H9 (cell line): ENCODE results near the gene WDR33. TPM values are rescaled to one million over a fixed set of nuclear protein-coding genes. Genes with fewer than 3 reads are reported as not detected.

Experiments
- DNase-seq: peaks from one replicate; pipeline ENCODE4 v3.0.0-alpha.2; 2017
- H2AFZ ChIP-seq: one replicate; pipeline ENCODE4 v1.6.1; 2013; ENCODE audit warnings: mild to moderate bottlenecking, low read length, control low read depth, moderate library complexity
- H2AK5ac ChIP-seq: 2 replicates; pipeline ENCODE4 v1.6.1; 2013; ENCODE audit warnings: low read length, control low read depth, mixed read lengths; ENCODE audit not compliant: insufficient read length
- H2BK120ac ChIP-seq: one replicate; pipeline ENCODE4 v1.6.1; 2013; ENCODE audit warnings: low read depth, mild to moderate bottlenecking, low read length, control low read depth, inconsistent platforms; ENCODE audit not compliant: poor library complexity, severe bottlenecking
- H2BK12ac ChIP-seq: 2 replicates; pipeline ENCODE4 v1.6.1; 2013; ENCODE audit warnings: low read length, control low read depth, mixed read lengths, low read depth; ENCODE audit not compliant: insufficient read length
- H2BK15ac ChIP-seq: 2 replicates; pipeline ENCODE4 v1.6.1; 2013; ENCODE audit warnings: low read depth, low read length, control low read depth
- H2BK20ac ChIP-seq: one replicate; pipeline ENCODE4 v1.6.1; 2013; ENCODE audit warnings: low read depth, mild to moderate bottlenecking, low read length, control low read depth, inconsistent platforms; ENCODE audit not compliant: poor library complexity, severe bottlenecking
- H2BK5ac ChIP-seq: 2 replicates; pipeline ENCODE4 v1.6.1; 2013; ENCODE audit warnings: low read length, control low read depth, mixed read lengths; ENCODE audit not compliant: insufficient read length
- H3K14ac ChIP-seq: 2 replicates; pipeline ENCODE4 v1.6.1; 2013; ENCODE audit warnings: low read length, control low read depth; ENCODE audit not compliant: insufficient read depth
- H3K18ac ChIP-seq: 2 replicates; pipeline ENCODE4 v1.6.1; 2013; ENCODE audit warnings: low read depth, mild to moderate bottlenecking, mixed read lengths, low read length, control low read depth; ENCODE audit not compliant: insufficient read length
- H3K23ac ChIP-seq: 2 replicates; pipeline ENCODE4 v1.6.1; 2013; ENCODE audit warnings: low read length, control low read depth, mixed read lengths, low read depth; ENCODE audit not compliant: insufficient read length
- H3K23me2 ChIP-seq: 2 replicates; pipeline ENCODE4 v1.6.1; 2013; ENCODE audit warnings: low read depth, mild to moderate bottlenecking, mixed read lengths, low read length, control low read depth; ENCODE audit not compliant: insufficient read length, poor library complexity, severe bottlenecking
- H3K27ac ChIP-seq: 2 replicates; pipeline ENCODE4 v1.5.1; 2013; ENCODE audit warnings: low read length, control low read depth, mixed read lengths, low read depth; ENCODE audit not compliant: insufficient read length
- H3K27me3 ChIP-seq: 2 replicates; pipeline ENCODE4 v1.6.1; 2013; ENCODE audit warnings: low read length, control low read depth, inconsistent platforms; ENCODE audit not compliant: insufficient read depth
- H3K4ac ChIP-seq: 2 replicates; pipeline ENCODE4 v1.6.1; 2013; ENCODE audit warnings: low read depth, mild to moderate bottlenecking, control low read depth, inconsistent platforms, low read length, moderate library complexity
- H3K4me1 ChIP-seq: 2 replicates; pipeline ENCODE4 v1.6.1; 2013; ENCODE audit warnings: low read length, control low read depth, inconsistent platforms; ENCODE audit not compliant: insufficient read depth
- H3K4me2 ChIP-seq: 2 replicates; pipeline ENCODE4 v1.6.1; 2013; ENCODE audit warnings: low read length, control low read depth, mixed read lengths; ENCODE audit not compliant: insufficient read length, insufficient read depth
- H3K56ac ChIP-seq: 2 replicates; pipeline ENCODE4 v1.6.1; 2013; ENCODE audit warnings: low read depth, mild to moderate bottlenecking, mixed read lengths, low read length, control low read depth; ENCODE audit not compliant: insufficient read length
- H3K79me1 ChIP-seq: 2 replicates; pipeline ENCODE4 v1.6.1; 2013; ENCODE audit warnings: low read depth, mild to moderate bottlenecking, moderate library complexity, low read length, control low read depth, inconsistent platforms; ENCODE audit not compliant: insufficient read depth, poor library complexity, severe bottlenecking
- H3K79me2 ChIP-seq: 2 replicates; pipeline ENCODE4 v1.6.1; 2013; ENCODE audit warnings: low read length, control low read depth, inconsistent platforms; ENCODE audit not compliant: insufficient read depth
- H3K9ac ChIP-seq: 2 replicates; pipeline ENCODE4 v1.6.1; 2013; ENCODE audit warnings: low read length, control low read depth, mixed read lengths; ENCODE audit not compliant: insufficient read length; ENCODE audit errors: extremely low read depth
- H3K9me3 ChIP-seq: one replicate; pipeline ENCODE4 v1.6.1; 2013; ENCODE audit warnings: low read depth, low read length, inconsistent platforms; ENCODE audit not compliant: control insufficient read depth
- H3T11ph ChIP-seq: one replicate; pipeline ENCODE4 v1.6.1; 2013; ENCODE audit warnings: mild to moderate bottlenecking, low read length, control low read depth, inconsistent platforms
- H4K20me1 ChIP-seq: one replicate; pipeline ENCODE4 v1.6.1; 2013; ENCODE audit not compliant: control insufficient read depth, insufficient read length, insufficient read depth
- H4K5ac ChIP-seq: 2 replicates; pipeline ENCODE4 v1.6.1; 2013; ENCODE audit warnings: low read depth, mild to moderate bottlenecking, mixed read lengths, low read length, control low read depth; ENCODE audit not compliant: insufficient read length
- H4K8ac ChIP-seq: replicated peaks from 2 replicates; pipeline ENCODE4 v1.6.1; 2013; ENCODE audit warnings: low read length, control low read depth, mixed read lengths, low read depth; ENCODE audit not compliant: insufficient read length
- H4K91ac ChIP-seq: 2 replicates; pipeline ENCODE4 v1.6.1; 2013; ENCODE audit warnings: low read depth, mild to moderate bottlenecking, moderate library complexity, mixed read lengths, low read length, control low read depth; ENCODE audit not compliant: insufficient read length
- H3K27ac Mint-ChIP-seq, 3 experiments: 2 replicates in 2 of 3; 3 replicates in 1 of 3; pipeline ENCODE4 v1.8.0; 2020 to 2021; ENCODE audit warnings: mixed read lengths in 3 of 3, mild to moderate bottlenecking in 1 of 3, moderate library complexity in 1 of 3
- H3K27me3 Mint-ChIP-seq: 2 replicates; pipeline ENCODE4 v1.8.0; 2021; ENCODE audit warnings: low read depth, mild to moderate bottlenecking, moderate library complexity, mixed read lengths
- H3K36me3 Mint-ChIP-seq, 3 experiments: 2 replicates in 2 of 3; 3 replicates in 1 of 3; pipeline ENCODE4 v1.8.0; 2020 to 2021; ENCODE audit warnings: low read depth in 3 of 3, mixed read lengths in 3 of 3; ENCODE audit not compliant: insufficient read depth in 1 of 3
- H3K4me1 Mint-ChIP-seq, 2 experiments: 2 replicates each; pipeline ENCODE4 v1.8.0; 2020; ENCODE audit warnings: mixed read lengths in 2 of 2
- H3K4me3 Mint-ChIP-seq, 2 experiments: 2 replicates in 1 of 2; 3 replicates in 1 of 2; pipeline ENCODE4 v1.8.0; 2020 to 2021; ENCODE audit warnings: mild to moderate bottlenecking in 2 of 2, mixed read lengths in 2 of 2, moderate library complexity in 1 of 2
- H3K9me3 Mint-ChIP-seq, 2 experiments: 2 replicates in 1 of 2; 3 replicates in 1 of 2; pipeline ENCODE4 v1.8.0; 2020; ENCODE audit warnings: mild to moderate bottlenecking in 2 of 2, mixed read lengths in 2 of 2, moderate library complexity in 1 of 2
- CTCF ChIP-seq: fragments of 200-600 bp; sonication (generic); conservative IDR thresholded peaks from 3 replicates; pipeline ENCODE4 v1.8.0; 2021; ENCODE audit warnings: antibody characterized with exemption, mild to moderate bottlenecking
- WGBS: extraction: QIAGEN DNeasy Blood & Tissue Kit; methylation state at CpG from one replicate; pipeline ENCODE4 v1.1.7; 2013; ENCODE audit warnings: missing lambda C conversion rate, low lambda C conversion rate, mixed read lengths; ENCODE audit not compliant: insufficient read length; ENCODE audit errors: extremely low coverage; 5-methylcytosine and 5-hydroxymethylcytosine counted together
- total RNA-seq: library from RNA; stranded (reverse); gene quantifications from 2 replicates; pipeline ENCODE4 v1.2.1, GENCODE V29; 2021

WDR33 gene
- total RNA-seq, 1 experiment from 2014 or later, result 86.0 TPM

GRCh38 chr2:127784965-127785518 lies 25.9 kb downstream of the WDR33 start:
- no peak for DNase-seq
- peaks cover 12 to 21% (median 16%) of the 10 kb centered on the region in 3 experiments for H3K36me3 Mint-ChIP-seq
- Histone ChIP-seq H2BK12ac (no peak overlapping the region), H3K56ac (no peak overlapping the region), H3K4me1 (no peaks in the 10 kb centered on the region), H4K20me1 (no peaks in the 10 kb centered on the region), H3K79me2 (peaks cover 5% of the 10 kb centered on the region; the same call in 1 of the 2 replicates), H4K91ac (no peak overlapping the region), H3K4ac (no peak overlapping the region), H2AK5ac (no peak overlapping the region), H4K5ac (no peak overlapping the region), H3K23ac (no peak overlapping the region), H3K27me3 (no peaks in the 10 kb centered on the region), H3K18ac (no peak overlapping the region), H3K9ac (no peak overlapping the region), H2BK15ac (no peak overlapping the region), H4K8ac (no peak overlapping the region), H3K14ac (no peak overlapping the region), H3K27ac (no peak overlapping the region), H3K79me1 (peaks cover 9% of the 10 kb centered on the region), H3T11ph (no peak overlapping the region), H3K4me2 (no peak overlapping the region), H2BK5ac (no peak overlapping the region), H2BK120ac (no peak overlapping the region), H3K9me3 (no peaks in the 10 kb centered on the region), H2BK20ac (no peak overlapping the region), H3K23me2 (no peaks in the 10 kb centered on the region), H2AFZ (no peak overlapping the region)
- no peaks in the 10 kb centered on the region for H3K27me3 Mint-ChIP-seq
- peaks cover 4 to 7% of the 10 kb centered on the region in 2 experiments for H3K9me3 Mint-ChIP-seq
- H3K4me3 Mint-ChIP-seq, result no peak overlapping the region
- H3K27ac Mint-ChIP-seq, result no peak overlapping the region
- WGBS, result no CpG with 5 or more reads among the region's 2 CpGs
- TF ChIP-seq CTCF, result no peak
- H3K4me1 Mint-ChIP-seq, result no peaks in the 10 kb centered on the region
